Hepatocyte (in vitro differentiated cells): ENCODE results near the gene EFCAB6.

Experiments
- CTCF ChIP-seq: fragments of 200-600 bp; sonication (generic); IDR thresholded peaks from 2 replicates; pipeline ENCODE4 v1.5.1; 2016; ENCODE audit warnings: antibody characterized with exemption, mild to moderate bottlenecking; ENCODE audit not compliant: poor library complexity
- EZH2 ChIP-seq: fragments of 200-600 bp; sonication (generic); IDR thresholded peaks from 2 replicates; pipeline ENCODE4 v1.6.1; 2016; ENCODE audit warnings: antibody characterized with exemption, mild to moderate bottlenecking, borderline replicate concordance

DNA sequence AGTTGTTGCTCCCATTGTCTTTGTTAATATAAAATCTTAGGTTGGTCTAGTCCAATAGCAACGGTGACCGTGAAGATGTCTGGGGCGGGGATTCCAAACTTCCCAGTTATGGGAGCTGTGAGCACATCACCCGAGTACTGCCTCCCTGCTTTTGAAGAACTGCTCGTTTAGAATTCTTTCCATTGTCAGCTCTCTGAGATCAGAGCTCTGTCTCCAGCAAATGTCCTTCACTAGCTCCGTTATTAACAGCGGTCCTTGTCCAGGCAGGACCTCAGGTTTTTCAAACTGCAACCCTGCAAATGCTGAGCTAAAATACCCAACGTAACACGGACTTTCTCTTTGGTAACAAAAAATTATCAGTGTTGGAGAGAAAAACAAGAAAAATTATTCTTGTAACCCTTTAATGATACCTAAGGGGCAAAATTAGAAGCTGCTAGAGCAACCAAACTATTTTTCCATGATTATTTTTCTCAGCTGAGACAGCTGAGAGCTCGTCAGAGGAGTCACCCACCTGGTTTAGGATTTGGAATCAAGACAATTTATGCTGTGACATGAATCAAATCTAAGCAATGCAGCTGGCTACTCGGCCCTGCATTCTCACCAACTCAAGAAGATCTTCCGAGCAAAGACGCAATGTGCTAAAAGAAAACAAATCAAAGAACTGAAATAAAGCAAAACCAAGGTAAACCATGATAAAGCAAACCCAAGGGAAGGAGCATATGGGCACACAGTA is 15.1 kb upstream of the EFCAB6 start:
- TF ChIP-seq CTCF = no peak
- no peak for TF ChIP-seq EZH2
